Cerebellar cortex (tissue), 1 donor: Measurements from ENCODE around the gene BOK.
"Not testable (repeated sequence)": the region's sequence is repeated elsewhere in the genome, so short reads cannot be mapped to it uniquely, and the experiment has no call there.

Experiments
- DNase-seq: peaks from one replicate; pipeline ENCODE4 v3.0.0-alpha.2; 2015; ENCODE audit warnings: low spot score

Gene BOK

GRCh38 chr2:241556746-241557145, 1.8 kb upstream of the BOK start:
- DNase-seq, result no peak

DNA sequence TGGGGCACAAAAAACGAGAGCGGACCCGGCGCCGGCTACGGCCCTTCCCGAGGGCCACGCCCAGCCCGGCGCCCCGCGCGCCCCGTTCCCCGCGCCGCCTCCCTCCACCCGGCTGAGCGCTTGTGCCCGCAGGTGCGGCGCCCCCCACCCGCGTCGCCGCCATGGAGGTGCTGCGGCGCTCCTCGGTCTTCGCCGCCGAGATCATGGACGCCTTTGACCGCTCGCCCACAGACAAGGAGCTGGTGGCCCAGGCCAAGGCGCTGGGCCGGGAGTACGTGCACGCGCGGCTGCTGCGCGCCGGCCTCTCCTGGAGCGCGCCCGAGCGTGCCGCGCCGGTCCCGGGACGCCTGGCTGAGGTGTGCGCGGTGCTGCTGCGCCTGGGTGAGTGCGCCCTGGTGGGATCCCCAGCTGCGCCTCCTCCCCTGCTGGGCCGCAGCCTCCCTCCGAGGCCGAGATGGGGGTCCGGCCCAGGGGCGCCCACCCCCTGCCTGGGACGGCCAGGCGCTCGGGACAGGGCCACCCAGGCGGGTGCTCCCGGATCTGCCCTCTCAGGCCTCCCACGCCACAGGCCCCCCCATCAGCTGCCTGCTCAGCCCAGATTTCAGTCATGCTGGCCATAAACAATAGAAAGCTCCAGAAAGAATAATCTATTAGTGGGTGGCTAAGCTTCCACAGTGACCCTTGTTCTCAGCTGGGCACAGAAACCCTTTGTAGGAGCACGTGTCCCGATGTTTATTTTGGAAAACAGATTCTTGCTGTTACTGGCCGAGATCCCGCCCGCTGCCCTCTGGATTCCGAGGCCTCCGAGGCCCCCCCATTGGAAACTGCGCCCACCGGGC, 997 bp downstream of the BOK start:
- peak; percentile 42 for DNase-seq

DNA sequence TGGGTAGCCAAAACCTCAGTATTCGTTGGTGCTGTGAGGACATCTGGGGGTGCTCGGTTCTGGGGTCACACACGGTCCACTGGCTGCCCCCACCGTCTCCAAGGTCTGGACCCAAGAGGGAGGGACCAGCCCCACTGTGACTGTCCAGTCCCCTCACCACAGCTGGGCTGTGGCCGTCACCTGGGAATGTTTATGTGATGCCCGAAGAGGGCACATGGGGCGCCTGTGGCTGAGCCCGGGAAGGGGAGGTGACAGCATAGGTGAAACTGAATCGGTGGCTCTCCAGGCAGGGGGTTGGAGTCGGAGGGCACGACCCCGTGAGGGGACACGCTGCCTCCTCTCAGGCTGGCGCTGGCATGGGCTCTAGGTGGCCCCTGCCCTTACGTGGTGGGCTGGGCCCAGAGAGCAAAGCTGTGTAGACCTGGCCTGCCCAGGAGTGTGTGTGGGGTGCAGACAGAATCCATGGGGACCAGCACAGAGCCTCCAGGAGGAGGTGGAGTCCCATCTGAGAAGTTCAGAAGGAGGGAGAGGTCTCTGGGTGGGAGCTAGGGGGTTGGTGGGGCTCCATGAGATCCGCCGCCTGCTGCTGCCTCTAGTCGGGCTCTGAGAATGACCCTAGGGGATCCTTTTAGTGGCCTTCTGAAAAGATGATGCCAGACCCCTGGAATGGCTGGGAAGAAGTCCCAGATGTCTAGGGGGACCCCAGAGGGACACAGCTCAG, 1.8 kb downstream of the BOK start:
- no peak for DNase-seq

DNA sequence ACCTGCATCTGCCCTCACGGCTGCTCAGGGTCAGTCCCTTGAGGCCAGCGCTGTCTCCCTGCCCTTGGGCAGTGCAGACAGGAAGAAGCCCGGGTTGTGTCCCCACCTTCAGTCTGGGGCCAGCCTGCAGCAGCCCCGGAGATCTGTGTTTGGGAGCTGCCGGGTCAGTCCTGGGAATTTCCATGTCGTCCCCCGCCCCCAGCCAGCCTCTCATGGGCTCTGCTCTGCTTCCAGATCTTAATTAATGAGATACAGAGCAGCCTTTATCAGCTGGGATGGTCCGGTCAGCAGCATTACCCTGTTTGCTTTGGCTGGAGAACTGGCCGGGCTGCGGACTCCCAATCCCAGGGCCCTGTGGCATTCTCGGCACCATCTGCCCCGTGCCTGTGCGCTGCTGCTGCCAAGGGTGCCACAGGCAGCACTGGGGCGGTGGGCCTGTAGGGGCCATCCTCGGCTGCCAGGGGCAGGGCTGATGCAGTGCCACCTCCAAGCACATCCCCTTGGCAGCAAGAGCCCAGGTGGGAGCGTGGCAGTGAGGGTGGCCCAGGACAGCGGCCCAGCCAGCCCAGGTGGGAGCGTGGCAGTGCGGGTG, 2.4 kb downstream of the BOK start:
- peak; percentile 45 for DNase-seq

- peak; percentile 41 for DNase-seq
Observed at GRCh38 chr2:241561832-241562231, 3.3 kb downstream of the BOK start.

GRCh38 chr2:241562269-241562891, 3.8 kb downstream of the BOK start:
- no peak for DNase-seq

DNA sequence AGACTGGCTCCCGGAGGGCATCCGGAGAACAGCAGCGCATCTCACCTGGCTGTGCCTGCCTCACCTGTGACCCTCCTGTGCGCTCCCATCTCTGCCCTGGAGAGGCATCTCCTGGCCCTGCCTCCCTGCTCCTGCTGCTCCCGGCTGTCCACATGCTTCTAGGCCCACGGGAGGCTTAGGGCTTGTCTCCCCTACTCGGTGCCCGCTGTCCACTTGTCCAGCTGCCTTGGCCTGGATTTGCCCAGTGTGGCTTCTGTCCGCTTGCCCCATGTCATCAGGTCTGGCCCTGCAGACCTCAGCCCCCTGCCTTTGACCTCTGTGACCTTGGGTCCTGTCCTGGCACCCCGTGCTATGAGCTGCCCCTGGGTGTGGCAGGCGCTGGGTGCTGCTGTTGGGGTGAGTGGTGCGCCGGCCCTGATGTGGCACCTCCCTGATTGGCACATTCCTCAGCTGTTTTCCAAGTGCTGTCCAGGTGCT, 4.5 kb downstream of the BOK start:
- no peak for DNase-seq

GRCh38 chr2:241563571-241563980, 5.0 kb downstream of the BOK start:
- DNase-seq, result no peak

DNA sequence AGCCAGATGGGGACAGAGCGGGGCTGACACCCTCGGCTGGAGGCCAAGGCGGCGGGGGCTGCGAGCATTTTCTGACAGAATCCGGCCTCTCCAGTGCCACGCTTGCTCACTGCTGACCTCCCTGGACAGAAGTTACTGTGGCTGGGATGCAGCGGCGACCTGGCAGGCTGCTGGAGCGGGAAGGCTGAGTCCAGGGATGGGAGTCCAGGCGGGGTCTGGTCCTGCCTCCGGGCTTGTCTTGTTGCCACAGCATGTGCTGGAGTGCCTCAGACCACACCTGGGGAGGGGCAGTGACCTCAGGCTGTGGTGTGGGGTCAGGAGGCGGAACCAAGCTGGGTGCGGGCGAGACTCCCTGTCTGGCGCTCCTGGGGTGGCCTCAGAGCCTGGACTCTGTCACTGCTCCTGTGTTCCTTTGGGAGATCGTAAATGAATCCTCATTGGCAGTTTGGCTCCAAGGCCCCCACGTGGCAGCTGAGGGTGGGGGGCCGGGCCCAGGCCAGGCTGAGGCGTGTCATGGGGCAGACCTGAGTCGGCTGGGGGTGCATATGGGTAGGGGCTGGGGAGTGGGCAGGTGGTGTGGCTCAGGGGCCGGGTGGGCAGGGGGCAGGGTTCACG, 5.5 kb downstream of the BOK start:
- DNase-seq, result no peak

DNA sequence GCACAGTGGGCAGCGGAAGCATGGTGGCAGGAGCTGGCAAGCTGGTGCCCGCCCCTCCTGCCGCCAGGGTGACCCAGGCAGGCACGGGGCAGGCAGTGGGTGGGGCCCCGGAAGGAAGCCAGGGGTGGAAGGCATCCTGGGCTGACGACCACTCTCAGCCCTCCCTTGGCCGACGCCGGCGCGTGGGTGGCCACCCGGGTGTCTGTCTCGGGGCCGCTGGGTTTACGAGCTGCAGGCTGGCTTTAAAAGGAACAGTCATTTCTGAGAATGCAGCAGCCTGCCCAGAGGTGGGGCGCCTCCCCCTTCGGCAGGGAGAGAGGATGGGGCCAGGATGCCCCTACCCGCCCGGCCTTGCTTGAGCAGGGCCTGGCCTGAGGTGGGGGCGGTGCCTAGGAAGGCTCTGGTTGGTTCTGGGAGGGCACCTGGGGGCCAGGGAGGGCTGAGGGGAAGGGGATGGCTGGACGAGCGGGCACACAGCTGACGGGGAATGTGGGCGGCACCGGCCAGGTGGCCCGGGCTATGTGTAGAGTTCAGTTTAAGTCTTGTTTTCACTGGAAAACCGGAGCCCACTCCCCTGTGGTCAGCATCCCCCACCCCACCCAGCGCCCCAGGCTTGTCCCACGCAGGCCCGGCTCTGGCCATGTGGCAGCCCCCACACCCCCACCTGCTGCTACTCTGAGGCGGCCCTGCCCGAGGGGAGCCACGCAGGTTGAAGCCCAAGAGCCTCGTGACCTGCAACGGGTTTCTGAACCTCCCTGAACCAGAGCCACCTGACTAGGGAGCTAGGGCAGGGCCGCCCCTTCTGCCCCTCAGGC, 6.3 kb downstream of the BOK start:
- DNase-seq, result no peak

GRCh38 chr2:241565411-241565810, 6.9 kb downstream of the BOK start:
- DNase-seq, result no peak

GRCh38 chr2:241566021-241566420, 7.5 kb downstream of the BOK start:
- DNase-seq, result not testable (repeated sequence)

- DNase-seq, result no peak
Observed at GRCh38 chr2:241566468-241566867, 7.9 kb downstream of the BOK start.

GRCh38 chr2:241567266-241567665, 8.7 kb downstream of the BOK start:
- DNase-seq, result not testable (repeated sequence)

- DNase-seq, result no peak
Observed at GRCh38 chr2:241567776-241568175, 9.2 kb downstream of the BOK start.

DNA sequence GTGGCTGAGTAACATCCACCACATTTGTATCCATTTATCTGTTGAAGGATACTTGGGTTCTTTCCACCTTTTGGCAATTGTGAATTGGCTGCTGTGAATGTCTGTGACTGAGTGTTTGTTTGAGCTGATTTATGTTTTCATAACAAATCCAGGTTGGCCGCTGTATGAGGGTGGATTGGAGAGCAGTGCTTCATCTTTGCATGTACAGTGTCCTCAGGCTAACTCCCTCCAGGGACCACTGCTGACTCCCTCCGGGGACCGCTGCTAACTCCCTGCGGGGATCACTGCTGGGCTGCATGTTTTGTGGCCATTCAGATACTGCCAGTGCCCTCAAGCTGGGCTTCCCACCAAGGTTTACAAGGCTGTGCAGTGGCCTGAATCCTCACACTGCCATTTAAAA, 10.2 kb downstream of the BOK start:
- no peak for DNase-seq

- no peak for DNase-seq
Observed at GRCh38 chr2:241569831-241570281, 11.3 kb downstream of the BOK start.

GRCh38 chr2:241570961-241571581, 12.5 kb downstream of the BOK start:
- no peak for DNase-seq

GRCh38 chr2:241571821-241572620, 13.5 kb downstream of the BOK start:
- DNase-seq, result peak; percentile 75
